ENCODE data around the gene ACOXL.

Gene ACOXL

GRCh38 chr2:110796716-110797301 lies 64.4 kb downstream of the ACOXL start:
- DNase-seq: no peak

GRCh38 chr2:110799376-110799775 lies 67.0 kb downstream of the ACOXL start:
- no peak for DNase-seq

- DNase-seq: no peak
These were observed 68.4 kb downstream of the ACOXL start for GRCh38 chr2:110800611-110801402.

DNA sequence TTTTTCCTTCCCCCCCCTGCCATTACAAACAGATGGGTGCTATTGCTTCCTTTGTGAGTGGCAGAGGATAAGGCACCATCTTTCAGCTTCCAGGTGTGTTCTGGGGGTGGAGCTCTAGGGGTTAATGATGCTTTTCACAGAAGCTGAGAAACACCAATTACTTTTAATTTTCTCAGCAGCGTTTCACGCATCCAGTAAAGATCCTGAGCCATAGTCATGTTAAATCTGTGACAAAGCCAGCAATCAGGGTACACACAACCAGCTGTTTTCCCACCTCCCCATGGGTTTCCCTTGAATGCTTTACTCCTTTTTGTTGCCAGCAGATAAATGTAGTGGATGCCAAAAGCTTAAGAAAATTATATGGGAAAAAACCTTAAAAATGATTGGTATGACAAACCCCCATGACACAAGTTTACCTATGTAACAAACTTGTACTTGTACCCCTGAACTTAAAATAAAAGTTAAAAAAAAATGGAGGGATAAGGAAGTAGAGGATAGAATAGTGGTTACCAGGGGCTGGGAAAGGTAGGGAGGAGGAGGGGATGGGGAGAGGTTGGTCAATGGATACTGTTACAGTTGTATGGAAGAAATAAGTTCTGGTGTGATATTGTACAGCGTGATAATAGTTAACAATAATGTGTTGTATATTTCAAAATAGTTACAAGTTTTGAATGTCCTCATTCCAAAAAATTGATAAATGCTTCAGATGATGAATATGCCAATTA lies 70.0 kb downstream of the ACOXL start:
- DNase-seq: no peak

DNA sequence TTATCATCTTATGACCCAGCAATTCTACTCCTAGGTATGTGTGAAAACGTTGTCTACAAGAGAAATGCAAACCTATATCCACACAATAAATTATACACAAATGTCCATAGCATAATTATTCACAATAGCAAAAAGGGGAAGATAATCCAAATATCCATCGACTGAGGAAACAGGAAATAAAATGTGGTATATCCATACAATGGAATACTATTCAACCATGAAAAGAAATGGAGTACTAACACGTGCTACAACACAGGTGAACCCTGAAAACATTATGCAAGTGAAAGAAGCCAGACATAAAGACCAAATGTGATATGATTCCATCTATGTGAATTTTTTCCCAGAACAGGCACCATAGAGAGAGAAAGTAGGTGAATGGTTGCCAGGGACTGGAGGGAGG lies 72.1 kb downstream of the ACOXL start:
- DNase-seq: no peak

GRCh38 chr2:110804915-110805314 lies 72.5 kb downstream of the ACOXL start:
- DNase-seq: peak; percentile 20 to 33

DNA sequence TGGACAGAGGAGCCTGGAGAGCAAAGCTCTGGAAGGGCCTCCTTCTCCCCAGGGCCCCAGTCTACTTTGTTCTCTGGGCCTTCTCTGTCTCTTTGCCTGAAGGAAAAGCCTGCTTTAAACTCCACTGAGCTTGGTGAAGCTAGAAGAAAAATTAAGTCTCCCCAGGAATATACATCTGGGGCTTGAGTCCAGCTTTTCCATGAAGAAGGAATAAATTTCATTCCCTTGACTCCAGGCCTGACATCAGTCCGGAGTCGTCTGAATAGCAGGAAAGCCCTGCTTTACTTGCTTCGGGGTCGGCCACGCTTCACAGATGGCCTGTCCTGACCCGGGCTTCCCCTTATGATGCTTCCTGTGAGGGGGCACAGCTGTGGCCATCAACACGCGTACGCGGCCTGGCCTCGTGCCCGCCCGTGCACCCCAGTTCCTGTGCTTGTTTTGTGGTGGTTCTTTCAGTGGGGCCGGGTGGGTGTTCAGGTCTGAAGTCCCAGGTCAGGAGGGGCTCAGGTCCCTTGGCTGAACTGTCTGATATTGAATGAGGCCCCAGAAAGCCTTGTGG lies 73.6 kb downstream of the ACOXL start:
- no peak for DNase-seq

DNA sequence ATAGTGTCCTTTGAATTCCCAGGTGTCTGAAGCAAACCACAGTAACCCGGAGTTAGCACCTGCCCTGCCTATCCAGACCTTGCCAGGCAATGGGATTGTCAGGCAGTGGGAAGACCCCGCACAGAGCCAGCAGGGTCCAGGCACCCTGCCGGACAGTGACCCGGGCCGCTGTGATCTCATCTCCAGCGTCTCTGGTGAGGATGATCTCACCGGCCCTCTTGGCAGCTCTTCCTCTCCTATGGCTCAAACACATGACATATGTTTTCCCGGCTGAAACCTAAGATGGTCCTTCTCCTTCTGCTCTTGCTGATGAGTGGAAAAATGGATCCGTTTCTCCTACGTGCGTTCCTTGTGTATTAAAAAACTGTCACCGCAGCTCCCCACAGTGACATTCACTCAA lies 75.1 kb downstream of the ACOXL start:
- no peak for DNase-seq

DNA sequence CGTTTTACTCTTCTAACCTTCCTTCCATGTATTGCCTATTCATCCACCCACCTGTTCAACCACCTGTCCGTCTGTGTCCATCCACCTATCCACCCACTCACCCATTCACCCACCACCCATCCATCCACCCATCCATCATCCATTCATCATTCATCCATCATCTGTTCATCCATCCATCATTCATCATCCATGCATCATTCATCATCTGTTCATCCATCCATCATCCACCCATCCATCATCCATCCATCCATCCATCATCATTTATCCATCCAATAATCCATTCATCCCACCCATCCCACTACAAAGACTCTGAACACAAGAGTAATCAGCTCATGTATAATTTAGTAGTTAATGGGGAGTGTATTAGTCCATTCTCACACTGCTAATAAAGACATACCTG lies 78.0 kb downstream of the ACOXL start:
- DNase-seq: no peak

- no peak for DNase-seq
These were observed 80.6 kb downstream of the ACOXL start for GRCh38 chr2:110812726-110813645.

DNA sequence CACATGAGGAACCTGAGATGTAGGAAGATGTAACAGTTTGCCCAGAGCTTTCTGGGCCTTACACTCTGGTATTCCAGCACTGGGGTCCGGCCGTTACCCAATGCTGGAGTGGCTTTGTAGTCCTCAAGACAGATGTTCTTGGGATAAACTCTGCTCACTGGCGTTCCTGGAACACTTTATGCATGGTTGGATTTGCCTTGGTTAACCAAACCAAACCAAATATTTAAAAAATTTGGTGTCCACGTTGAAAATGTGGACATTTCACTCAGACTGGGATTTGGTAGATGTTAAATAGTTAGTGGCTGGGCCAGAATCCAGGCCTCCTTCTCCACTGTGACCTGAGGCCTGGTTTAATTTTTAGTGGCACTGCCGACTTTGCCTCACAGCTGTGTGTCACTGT lies 81.5 kb downstream of the ACOXL start:
- DNase-seq: no peak

GRCh38 chr2:110815938-110816337 lies 83.6 kb downstream of the ACOXL start:
- DNase-seq: no peak

GRCh38 chr2:110816404-110817365 lies 84.3 kb downstream of the ACOXL start:
- no peak for DNase-seq

DNA sequence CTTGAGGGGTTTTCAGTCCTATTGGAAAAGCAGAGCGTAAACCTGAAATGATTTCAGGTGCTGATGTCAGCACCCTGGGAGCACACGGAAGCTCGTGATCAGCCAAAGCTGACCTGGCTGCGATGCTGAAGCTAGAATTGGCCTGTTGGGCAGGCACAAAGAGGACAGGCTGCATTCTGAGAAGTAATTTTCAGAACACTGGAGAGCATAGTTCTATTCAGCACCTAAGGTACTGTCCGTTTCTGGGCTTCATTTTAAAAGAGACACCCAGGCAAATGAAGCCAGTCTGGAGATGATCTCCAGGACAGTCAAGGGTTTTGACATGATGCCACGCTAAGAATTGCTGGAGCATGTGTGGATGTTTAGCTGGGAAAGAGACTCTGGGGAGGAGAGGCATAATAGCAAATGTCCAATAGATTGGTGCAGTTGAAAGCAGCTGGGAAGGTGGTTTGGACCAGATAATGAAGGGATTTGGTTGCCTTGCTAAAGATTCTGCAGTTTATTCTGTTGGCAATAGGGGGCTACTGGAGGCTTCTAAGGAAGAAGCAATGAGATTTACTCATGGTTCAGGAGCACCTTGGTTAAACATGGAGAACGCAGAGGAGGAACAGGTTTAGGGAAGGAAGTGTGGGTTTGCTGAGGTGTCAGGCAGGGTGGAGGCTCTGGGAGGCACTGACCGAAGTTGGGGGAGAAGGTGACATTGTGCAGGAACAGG lies 86.6 kb downstream of the ACOXL start:
- no peak for DNase-seq

DNA sequence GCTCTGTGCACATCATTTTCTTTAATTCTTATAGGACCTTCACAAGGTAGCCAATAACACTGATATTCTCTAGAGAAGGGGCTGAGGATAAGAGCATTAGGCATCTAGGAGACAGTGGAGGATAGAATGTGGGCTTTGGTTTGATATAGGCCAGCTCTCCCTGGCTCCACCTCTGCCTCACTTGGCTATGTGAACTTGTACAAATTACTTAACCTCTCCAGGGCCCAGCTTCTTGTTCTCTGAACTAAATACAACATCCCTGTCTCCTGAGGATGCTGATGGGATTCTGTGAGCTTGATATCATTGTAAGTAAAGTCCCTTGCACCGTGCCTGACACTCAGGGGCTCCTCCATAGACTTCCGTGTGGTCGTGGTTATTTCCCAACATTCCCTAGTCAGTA lies 87.3 kb downstream of the ACOXL start:
- DNase-seq: no peak

- no peak for DNase-seq
These were observed 87.8 kb downstream of the ACOXL start for GRCh38 chr2:110820128-110820527.

DNA sequence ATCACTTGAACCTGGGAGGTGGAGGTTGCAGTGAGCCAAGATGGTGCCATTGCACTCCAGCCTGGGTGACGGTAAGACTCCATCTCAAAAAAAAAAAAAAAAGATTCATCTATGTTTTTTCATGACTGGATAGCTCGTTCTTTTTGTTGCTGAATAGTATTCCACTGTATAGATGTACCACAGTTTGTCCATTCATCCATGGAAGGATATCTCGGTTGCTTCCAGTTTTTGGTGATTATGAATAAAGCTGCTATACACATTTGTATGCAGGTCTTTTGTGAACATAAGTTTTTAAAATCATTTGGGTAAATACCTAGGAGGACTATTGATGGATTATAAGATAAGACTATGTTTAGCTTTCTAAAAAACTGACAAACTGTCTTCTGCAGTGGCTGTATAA lies 90.8 kb downstream of the ACOXL start:
- no peak for DNase-seq

DNA sequence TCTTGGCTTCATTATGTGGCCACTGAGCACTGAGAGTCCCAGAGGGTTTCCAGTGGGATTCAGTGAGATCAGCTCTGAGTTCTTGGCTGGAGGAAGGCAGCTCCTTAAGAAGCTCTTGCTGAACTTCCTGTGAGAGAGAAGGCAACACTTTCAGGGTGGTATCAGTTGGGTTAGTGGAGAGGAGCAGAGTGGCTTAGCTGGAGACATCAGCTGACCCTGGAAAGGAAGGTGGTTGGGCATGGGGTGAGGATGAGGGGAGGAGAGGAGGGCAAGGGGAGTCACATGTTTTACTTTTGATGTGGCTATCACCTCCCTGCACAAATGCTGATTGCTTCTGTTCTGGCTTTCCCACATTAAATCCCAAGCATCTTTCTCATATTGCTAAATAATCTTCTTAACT lies 95.1 kb downstream of the ACOXL start:
- no peak for DNase-seq

- DNase-seq: no peak
These were observed 96.0 kb downstream of the ACOXL start for GRCh38 chr2:110828330-110828729.

- no peak for DNase-seq
These were observed 97.2 kb downstream of the ACOXL start for GRCh38 chr2:110829413-110830146.
